Adrenal gland (tissue), 12 donors: ENCODE results near the gene TEX264. TPM values are rescaled to one million over a fixed set of nuclear protein-coding genes. Genes with fewer than 3 reads are reported as not detected.

Experiments used
- DNase-seq, 7 donors: peaks; one replicate each; pipeline ENCODE4 v3.0.0-alpha.2; 2019 to 2020
- H3K27ac ChIP-seq, 5 donors: fragments of 200-600 bp; sonication (generic) in 4 of 5; 1 replicate in 3 of 5; 2 replicates in 2 of 5; pipeline versions ENCODE4 v1.5.1 to v1.8.0; 2016 to 2020; ENCODE audit warnings: mild to moderate bottlenecking in 1 of 5
- H3K27me3 ChIP-seq: fragments of 200-600 bp; 2 replicates; pipeline ENCODE4 v1.8.0; 2021
- H3K36me3 ChIP-seq, 2 donors: fragments of 200-600 bp; replicated peaks in 1 of 2; 1 replicate in 1 of 2; 2 replicates in 1 of 2; pipeline versions ENCODE4 v1.5.1 to v1.8.0; 2018 to 2022
- H3K4me1 ChIP-seq, 2 donors: fragments of 200-600 bp; replicated peaks in 1 of 2; 1 replicate in 1 of 2; 2 replicates in 1 of 2; pipeline versions ENCODE4 v1.5.1 to v1.8.0; 2018 to 2021
- H3K4me3 ChIP-seq, 4 donors: fragments of 200-600 bp; sonication (generic) in 3 of 4; one replicate each; pipeline ENCODE4 v1.5.1; 2016 to 2018
- H3K9me3 ChIP-seq, 3 donors: fragments of 200-600 bp; sonication (generic) in 1 of 3; replicated peaks in 1 of 3; 1 replicate in 2 of 3; 2 replicates in 1 of 3; pipeline versions ENCODE4 v1.5.1 to v1.8.0; 2016 to 2021
- CTCF ChIP-seq, 6 experiments: fragments of 450-650 bp in 4 of 6; fragments of 200-600 bp in 2 of 6; sonication (generic) in 1 of 6; IDR thresholded peaks; 1 replicate in 5 of 6; 2 replicates in 1 of 6; pipeline versions ENCODE4 v1.5.1 to v1.8.0; 2016 to 2021; ENCODE audit warnings: antibody characterized with exemption in 6 of 6, mild to moderate bottlenecking in 2 of 6, moderate library complexity in 1 of 6
- POLR2A ChIP-seq, 2 donors: fragments of 450-650 bp; IDR thresholded peaks; one replicate each; pipeline ENCODE4 v1.6.1; 2017; ENCODE audit warnings: antibody characterized with exemption in 2 of 2, mild to moderate bottlenecking in 2 of 2, moderate library complexity in 1 of 2
- WGBS, 4 donors: extraction: QIAGEN DNeasy Blood & Tissue Kit in 2 of 4; methylation state at CpG; one replicate each; pipeline versions ENCODE4 v1.1.5 to v1.1.7; 2013 to 2017; 5-methylcytosine and 5-hydroxymethylcytosine counted together
- intact Hi-C, 2 donors: fragments of 100-400 bp; cut with DNase I; formaldehyde crosslinking; loops; one replicate each; pipeline versions ENCODE4 v1.14.1 to v1.15.0; 2022 to 2023
- polyA plus RNA-seq, 3 donors: library from polyadenylated mRNA; stranded (reverse); fragments of 200-250 nt in 2 of 3; fragments of 350-450 nt in 1 of 3; fragmentation: Illumina TruSeq in 1 of 3; extraction: RNeasy Lipid Tissue Mini Kit (QIAGEN cat#74804) in 1 of 3; gene quantifications; one replicate each; pipeline ENCODE4 v1.2.3, GENCODE V29; 2013 to 2014
- total RNA-seq, 9 donors: library from RNA; depleted of rRNA in 4 of 9; stranded (reverse); fragments of >200 nt in 4 of 9; fragments of 120-200 nt in 1 of 9; fragmentation: NEBNext Ultra II Directional in 1 of 9; extraction: Animal tissue kit (Norgen Biotek cat#: 25700) in 1 of 9; gene quantifications; one replicate each; pipeline versions ENCODE4 v1.1.0 to v1.2.4, GENCODE V29; 2013 to 2023
- donor health status: healthy with polysubstance abuse.
- donor health status: Bipolar disorder and iron deficiency.
- donor health status: DM: yes; HTN: yes; CAD: no.
- donor health status: DM: no; HTN: no; CAD: no.
- donor health status: DM: no; HTN: no; CAD: no.
- donor health status: DM: yes; HTN: yes; CAD: no.

The TEX264 gene
- total and polyA plus RNA-seq, 12 donors: 64.7 to 207 (median 125) TPM

- Histone ChIP-seq H3K27ac (no peak overlapping the region), H3K27me3 (no peaks in the 10 kb centered on the region), H3K4me1 (peaks cover 26 to 38% of the 10 kb centered on the region in 2 donors), H3K36me3 (peaks cover 0 to 9% of the 10 kb centered on the region in 2 donors), H3K9me3 (no peaks in the 10 kb centered on the region), H3K4me3 (no peak overlapping the region)
- intact Hi-C loops: loop anchor here in 1 of 2 donors (10.0 kb wide), 1 partner anchor 280 kb away; the partner anchor contains the start of gene RBM15B
- WGBS, 4 donors: 50 to 89% (median 79%) methylated on average over 1 to 2 of the region's 2 CpGs
- DNase-seq: peak in 2 of 7 donors; percentile 10 to 11
- no peak for TF ChIP-seq CTCF (IDR thresholded peaks at IDR 0.05)
Measured at GRCh38 chr3:51675201-51675611, 4.2 kb downstream of the TEX264 start.

- Histone ChIP-seq H3K36me3 (peaks cover 0 to 9% of the 10 kb centered on the region in 2 donors), H3K4me3 (no peak overlapping the region), H3K4me1 (peaks cover 20 to 42% of the 10 kb centered on the region in 2 donors), H3K9me3 (no peaks in the 10 kb centered on the region), H3K27ac (no peak overlapping the region), H3K27me3 (no peaks in the 10 kb centered on the region)
- 89 to 100% (median 97%) methylated on average over 1 to 3 of the region's 3 CpGs for WGBS, 4 donors
- TF ChIP-seq CTCF (IDR thresholded peaks at IDR 0.05) (no peak), POLR2A (IDR thresholded peaks at IDR 0.05) (no peak)
- intact Hi-C loops: loop anchor here (2.0 to 10.0 kb wide), 2 partner anchors 173 to 281 kb away; partner anchors contain the start of gene RBM15B (in 1 of the 2)
- peak in 1 of 7 donors; percentile 9 for DNase-seq
Measured at GRCh38 chr3:51676102-51676640, 5.1 kb downstream of the TEX264 start.

- H3K4me1 ChIP-seq: peaks cover 22 to 48% of the 10 kb centered on the region in 2 donors
- 96 to 100% (median 97%) methylated on average over 2 to 3 of the region's 3 CpGs; no CpG with 5 or more reads in 1 of the 4 donors for WGBS, 4 donors
Measured at GRCh38 chr3:51677358-51677757, 6.3 kb downstream of the TEX264 start.

GRCh38 chr3:51678186-51678585 is 7.1 kb downstream of the TEX264 start:
- TF ChIP-seq CTCF (IDR thresholded peaks at IDR 0.05): no peak
- TF ChIP-seq POLR2A (IDR thresholded peaks at IDR 0.05): no peak
- H3K27ac ChIP-seq: peak overlapping the region in 3 of 5 donors; percentile 21 to 54 (median 26)
- intact Hi-C loops: loop anchor here in 1 of 2 donors (10.0 kb wide), 1 partner anchor 283 kb away; the partner anchor contains the start of gene RBM15B
- peaks cover 0 to 9% of the 10 kb centered on the region in 2 donors for H3K36me3 ChIP-seq
- H3K4me3 ChIP-seq: no peak overlapping the region
- whole genome bisulfite sequencing, 4 donors: 80 to 100% (median 98%) methylated on average over 1 of the region's 1 CpG
- H3K4me1 ChIP-seq: peaks cover 20 to 43% of the 10 kb centered on the region in 2 donors
- no peaks in the 10 kb centered on the region for H3K9me3 ChIP-seq
- no peaks in the 10 kb centered on the region for H3K27me3 ChIP-seq
- DNase-seq: no peak

More at GRCh38 chr3:51677358-51677757, 6.3 kb downstream of the TEX264 start:
- no peak for DNase-seq
- Histone ChIP-seq H3K27ac (no peak overlapping the region), H3K4me3 (no peak overlapping the region), H3K36me3 (peaks cover 0 to 9% of the 10 kb centered on the region in 2 donors), H3K27me3 (no peaks in the 10 kb centered on the region), H3K9me3 (no peaks in the 10 kb centered on the region)
- intact Hi-C loops: loop anchor here (2.0 to 10.0 kb wide), 2 partner anchors 175 to 283 kb away; partner anchors contain the start of gene RBM15B (in 1 of the 2)
- TF ChIP-seq POLR2A (IDR thresholded peaks at IDR 0.05) (no peak), CTCF (IDR thresholded peaks at IDR 0.05) (no peak)
